Panc1 (cell line): ENCODE measurements around the gene SLC25A10. TPM values are rescaled to one million over a fixed set of nuclear protein-coding genes. Genes with fewer than 3 reads are reported as not detected.

Source experiments
- ATAC-seq: fragments of 200-7000 bp; cut with Tn5 transposase; 2 replicates; pipeline ENCODE4 v1.9.1; 2020; ENCODE audit warnings: mild to moderate bottlenecking, moderate library complexity
- Bru-seq: library from RNA; stranded (reverse); fragments of 400-500 nt; gene quantifications from one replicate; lab custom pipeline; 2021; lab: Mats Ljungman, UMichigan
- BruChase-seq, 2 experiments: library from RNA; stranded (reverse); fragments of 400-500 nt; gene quantifications; one replicate each; lab custom pipeline; 2021; lab: Mats Ljungman, UMichigan
- BruUV-seq: library from RNA; stranded (reverse); fragments of 400-500 nt; replicated peaks from 2 replicates; lab custom pipeline; 2021; lab: Mats Ljungman, UMichigan
- CTCF ChIA-PET: fragments of 300-600 bp; sonication (Branson Sonifier 250); formaldehyde crosslinking; loops from one replicate; lab custom pipeline; 2022; ENCODE audit warnings: antibody characterized with exemption; lab: Charles Lee
- POLR2A ChIA-PET: fragments of 300-600 bp; sonication (Branson Sonifier 250); formaldehyde crosslinking; loops from one replicate; lab custom pipeline; 2022; ENCODE audit warnings: antibody characterized with exemption; lab: Charles Lee
- DNase-seq: peaks from one replicate; pipeline ENCODE4 v3.0.0-alpha.2; 2010; ENCODE audit warnings: low read depth, low spot score
- H3K27ac ChIP-seq: 2 replicates; pipeline ENCODE4 v1.5.1; 2011; ENCODE audit warnings: mild to moderate bottlenecking, low read length, inconsistent platforms
- H3K27me3 ChIP-seq: fragments of 200-500 bp; sonication (Bioruptor generic); 2 replicates; pipeline ENCODE4 v1.6.0; 2014; ENCODE audit warnings: low read length, inconsistent platforms; ENCODE audit not compliant: control insufficient read depth, insufficient read depth
- H3K36me3 ChIP-seq: fragments of 200-500 bp; sonication (Bioruptor generic); 2 replicates; pipeline ENCODE4 v1.5.1; 2014; ENCODE audit warnings: inconsistent platforms, mild to moderate bottlenecking, low read length, moderate library complexity; ENCODE audit not compliant: control insufficient read depth, insufficient read depth
- H3K4me1 ChIP-seq: 2 replicates; pipeline ENCODE4 v1.5.1; 2011; ENCODE audit warnings: inconsistent platforms, mild to moderate bottlenecking, low read length, moderate library complexity; ENCODE audit not compliant: control insufficient read depth, insufficient read depth
- H3K4me3 ChIP-seq, 2 experiments: 2 replicates each; pipeline ENCODE4 v1.5.1; 2011 to 2012; ENCODE audit warnings: low read depth in 2 of 2, low read length in 2 of 2, mild to moderate bottlenecking in 2 of 2, inconsistent platforms in 1 of 2, moderate library complexity in 1 of 2
- H3K9me3 ChIP-seq: fragments of 200-500 bp; sonication (Bioruptor generic); 2 replicates; pipeline ENCODE4 v1.5.1; 2014; ENCODE audit warnings: low read depth, mild to moderate bottlenecking, inconsistent platforms, low read length, moderate library complexity; ENCODE audit not compliant: control insufficient read depth, insufficient read depth
- CTCF ChIP-seq: fragments of 450-650 bp; IDR thresholded peaks from 2 replicates; pipeline ENCODE4 v1.5.1; 2017; ENCODE audit warnings: mild to moderate bottlenecking
- POLR2AphosphoS5 ChIP-seq: IDR thresholded peaks from 2 replicates; pipeline ENCODE4 v1.6.1; 2012; ENCODE audit warnings: mild to moderate bottlenecking, low read depth, low read length, moderate library complexity
- REST ChIP-seq, 2 experiments: IDR thresholded peaks; 2 replicates each; pipeline ENCODE4 v1.6.1; 2011 to 2012; ENCODE audit warnings: low read depth in 2 of 2, control low read depth in 1 of 2, low read length in 1 of 2, mild to moderate bottlenecking in 1 of 2, moderate library complexity in 1 of 2; ENCODE audit not compliant: insufficient read depth in 1 of 2
- SIN3A ChIP-seq: IDR thresholded peaks from 2 replicates; pipeline ENCODE4 v1.6.1; 2012; ENCODE audit warnings: low read depth, mild to moderate bottlenecking, low read length, moderate library complexity, borderline replicate concordance; ENCODE audit not compliant: insufficient read depth
- TCF7L2 ChIP-seq: IDR thresholded peaks from 2 replicates; pipeline ENCODE4 v1.6.1; 2011; ENCODE audit warnings: mild to moderate bottlenecking, low read depth, low read length, inconsistent platforms
- in situ Hi-C: cut with HindIII; loops from 2 replicates; pipeline ENCODE4 v1.10.0; 2016; ENCODE audit warnings: low sequenced_read_pairs, low pct_unique_long_range_greater_than_20kb
- intact Hi-C: fragments of 100-400 bp; cut with micrococcal nuclease; formaldehyde crosslinking; loops from one replicate; pipeline ENCODE4 v1.10.0; 2022; ENCODE audit not compliant: unreplicated experiment
- long read RNA-seq: library from polyadenylated mRNA; unstranded; transcript quantifications from one replicate; pipeline ENCODE4 v2.0.0, GENCODE V29; 2021; ENCODE audit not compliant: unreplicated experiment
- polyA plus RNA-seq: library from polyadenylated mRNA; unstranded; fragments of >200 nt; gene quantifications from one replicate; pipeline ENCODE4 v1.2.1, GENCODE V29; 2012; ENCODE audit warnings: missing spikeins; ENCODE audit not compliant: insufficient read length
- total RNA-seq: library from RNA; stranded (reverse); gene quantifications from one replicate; pipeline ENCODE4 v1.2.1, GENCODE V29; 2021; ENCODE audit not compliant: unreplicated experiment

Gene SLC25A10
- 81.2 TPM for total RNA-seq
- polyA plus RNA-seq: 87.0 TPM
- percentile 66 among the genes with signal in this experiment for Bru-seq, nascent RNA
- percentile 84 among the genes with signal in this experiment for BruChase-seq, experiment 1, labeled RNA remaining after a 2-hour chase
- percentile 91 among the genes with signal in this experiment for BruChase-seq, experiment 2, labeled RNA remaining after a 6-hour chase
- long read RNA-seq, transcript SLC25A10-202 (11 exons, 1,885 nt): major isoform, 116 of 217 reads
- long read RNA-seq, transcript SLC25A10-207 (12 exons, 1,523 nt): minor isoform, 10 of 217 reads
- long read RNA-seq, partial matches to known transcripts: 23 of 217 reads
- long read RNA-seq, other reads (novel, unspliced or antisense): 66 of 217 reads

- POLR2A ChIA-PET: interaction anchor here (0.6 to 0.7 kb wide), 2 partner anchors 9 to 14 kb away, joined by 4 to 6 read pairs; partner anchors contain the start of gene MRPL12
- CTCF ChIA-PET: interaction anchor here (0.7 kb wide), 1 partner anchor 24 kb away, joined by 7 read pairs; no protein-coding TSS in a partner anchor
- no TSS peak for BruUV-seq
- Histone ChIP-seq H3K27ac (peak within 1 kb of the TSS; percentile 92), H3K4me3 (peak within 1 kb of the TSS; percentile 78 to 82), H3K4me1 (peaks cover 37% of the 10 kb centered on the region), H3K27me3 (no peaks in the 10 kb centered on the region), H3K36me3 (peaks cover 7% of the 10 kb centered on the region; the same call in 1 of the 2 replicates), H3K9me3 (no peaks in the 10 kb centered on the region)
- DNase-seq: no peak
- TF ChIP-seq SIN3A (no peak; the same call in 1 of the 2 replicates), POLR2AphosphoS5 (peak; percentile 49; the same call in 1 of the 2 replicates), CTCF (no peak), TCF7L2 (peak; percentile 100), REST (IDR thresholded peaks at IDR 0.05; ENCODE audit: insufficient read depth in 1 of 2, low read depth in 2 of 2, low read length in 1 of 2) (no peak)
- ATAC-seq: peak; percentile 78
- in situ Hi-C loops (no loop called here), intact Hi-C loops (no loop called here)
These were observed at the start of gene SLC25A10 for GRCh38 chr17:81711814-81712467. SLC25A10 (plus strand) TSS chr17:81712284; CDS start chr17:81712427, 143 bp downstream.

GRCh38 chr17:81664051-81664470 is 48.0 kb upstream of the SLC25A10 start:
- intact Hi-C loops: no loop called here
- Histone ChIP-seq H3K27me3 (no peaks in the 10 kb centered on the region), H3K36me3 (no peaks in the 10 kb centered on the region; the same call in 1 of the 2 replicates), H3K9me3 (no peaks in the 10 kb centered on the region), H3K4me1 (peaks cover 21% of the 10 kb centered on the region), H3K4me3 (no peak overlapping the region), H3K27ac (no peak overlapping the region)
- BruUV-seq: no TSS peak
- no peak for TF ChIP-seq SIN3A
- TF ChIP-seq CTCF: no peak
- TF ChIP-seq TCF7L2: no peak
- in situ Hi-C loops: no loop called here
- ATAC-seq (no peak), DNase-seq (no peak)
- ChIA-PET CTCF (interaction anchor here (0.6 kb wide), 1 partner anchor 20 kb away, joined by 5 read pairs; no protein-coding TSS in a partner anchor), POLR2A (interaction anchor here (0.7 kb wide), 2 partner anchors 15 to 236 kb away, joined by 4 to 12 read pairs; no protein-coding TSS in a partner anchor)
